ENCODE measurements around the gene ZNF398.
A peak's percentile ranks its signal among the peaks of the same experiment; 100 is the strongest.
"Not testable (repeated sequence)": the region's sequence is repeated elsewhere in the genome, so short reads cannot be mapped to it uniquely, and the experiment has no call there.

Gene ZNF398

GRCh38 chr7:149197675-149198074 lies 50.4 kb downstream of the ZNF398 start:
- DNase-seq (ENCODE audit: low spot score): no peak

- DNase-seq (ENCODE audit: low spot score): no peak
Observed at GRCh38 chr7:149198161-149198816, 51.0 kb downstream of the ZNF398 start.

- no peak for DNase-seq (ENCODE audit: low spot score)
Observed at GRCh38 chr7:149199234-149199995, 52.2 kb downstream of the ZNF398 start.

GRCh38 chr7:149202831-149203231 lies 55.6 kb downstream of the ZNF398 start:
- no peak for DNase-seq (ENCODE audit: low spot score)

GRCh38 chr7:149205690-149206381 lies 58.6 kb downstream of the ZNF398 start:
- no peak for DNase-seq (ENCODE audit: low spot score)

GRCh38 chr7:149207324-149208035 lies 60.2 kb downstream of the ZNF398 start:
- no peak for DNase-seq (ENCODE audit: low spot score)

- peak; percentile 43 for DNase-seq (ENCODE audit: low spot score)
Observed at GRCh38 chr7:149209518-149210269, 62.4 kb downstream of the ZNF398 start.

GRCh38 chr7:149210551-149210950 lies 63.3 kb downstream of the ZNF398 start:
- no peak for DNase-seq (ENCODE audit: low spot score)

- DNase-seq (ENCODE audit: low spot score): no peak
Observed at GRCh38 chr7:149214020-149214720, 66.9 kb downstream of the ZNF398 start.

GRCh38 chr7:149216402-149216801 lies 69.1 kb downstream of the ZNF398 start:
- DNase-seq (ENCODE audit: low spot score): no peak

GRCh38 chr7:149217570-149217969 lies 70.3 kb downstream of the ZNF398 start:
- DNase-seq (ENCODE audit: low spot score): no peak

- no peak for DNase-seq (ENCODE audit: low spot score)
Observed at GRCh38 chr7:149218469-149219420, 71.5 kb downstream of the ZNF398 start.

- no peak for DNase-seq (ENCODE audit: low spot score)
Observed at GRCh38 chr7:149220534-149220933, 73.3 kb downstream of the ZNF398 start.

- DNase-seq (ENCODE audit: low spot score): no peak
Observed at GRCh38 chr7:149223176-149223575, 75.9 kb downstream of the ZNF398 start.

- no peak for DNase-seq (ENCODE audit: low spot score)
Observed at GRCh38 chr7:149223761-149224160, 76.5 kb downstream of the ZNF398 start.

- DNase-seq (ENCODE audit: low spot score): no peak
Observed at GRCh38 chr7:149224352-149224751, 77.1 kb downstream of the ZNF398 start.

GRCh38 chr7:149225106-149225505 lies 77.9 kb downstream of the ZNF398 start:
- DNase-seq (ENCODE audit: low spot score): no peak

GRCh38 chr7:149225656-149226055 lies 78.4 kb downstream of the ZNF398 start:
- no peak for DNase-seq (ENCODE audit: low spot score)

GRCh38 chr7:149226366-149226765 lies 79.1 kb downstream of the ZNF398 start:
- DNase-seq (ENCODE audit: low spot score): not testable (repeated sequence)

All from hematopoietic multipotent progenitor cell treated with erythropoietin and hydrocortisone succinate and interleukin-3 and kit ligand, for 17 days (in vitro differentiated cells).